Loucy (cell line): Measurements from ENCODE around the gene RALB.

Experiments used
- H2AFZ ChIP-seq: fragments of 200-600 bp; sonication (generic); 2 replicates; pipeline ENCODE4 v1.6.0; 2016; ENCODE audit warnings: antibody characterized with exemption, mild to moderate bottlenecking, low read length, moderate library complexity
- H3F3A ChIP-seq: fragments of 200-600 bp; 2 replicates; pipeline ENCODE4 v1.6.0; 2016; ENCODE audit warnings: antibody characterized with exemption, low read depth, mild to moderate bottlenecking
- H3K27me3 ChIP-seq: fragments of 200-600 bp; sonication (generic); 2 replicates; pipeline ENCODE4 v1.6.1; 2014; ENCODE audit warnings: low read length, mild to moderate bottlenecking; ENCODE audit not compliant: insufficient read depth, poor library complexity, severe bottlenecking
- H3K36me3 ChIP-seq: fragments of 200-600 bp; sonication (generic); 2 replicates; pipeline ENCODE4 v1.6.1; 2016; ENCODE audit warnings: low read length; ENCODE audit not compliant: insufficient read depth
- H3K4me1 ChIP-seq: fragments of 200-600 bp; sonication (generic); 2 replicates; pipeline ENCODE4 v1.5.1; 2014; ENCODE audit warnings: low read length, mild to moderate bottlenecking; ENCODE audit not compliant: insufficient read depth, poor library complexity, severe bottlenecking
- H3K4me2 ChIP-seq: fragments of 200-600 bp; sonication (generic); 2 replicates; pipeline ENCODE4 v1.6.0; 2014; ENCODE audit warnings: antibody characterized with exemption, low read length, low read depth, mild to moderate bottlenecking; ENCODE audit not compliant: poor library complexity, severe bottlenecking
- H3K4me3 ChIP-seq: fragments of 200-600 bp; sonication (generic); 2 replicates; pipeline ENCODE4 v1.5.1; 2014; ENCODE audit warnings: low read length, mild to moderate bottlenecking, mixed read lengths; ENCODE audit not compliant: poor library complexity, severe bottlenecking
- H3K79me2 ChIP-seq: fragments of 200-600 bp; sonication (generic); 2 replicates; pipeline ENCODE4 v1.6.1; 2014; ENCODE audit warnings: low read length; ENCODE audit not compliant: insufficient read depth
- H3K9ac ChIP-seq: fragments of 200-600 bp; sonication (generic); 2 replicates; pipeline ENCODE4 v1.6.0; 2014; ENCODE audit warnings: mild to moderate bottlenecking, low read depth, low read length, moderate library complexity; ENCODE audit not compliant: poor library complexity, severe bottlenecking
- H3K9me2 ChIP-seq: fragments of 200-600 bp; sonication (generic); replicated peaks from 2 replicates; pipeline ENCODE4 v1.6.1; 2016; ENCODE audit warnings: low read depth, low read length, mixed read lengths
- H3K9me3 ChIP-seq: fragments of 200-600 bp; sonication (generic); 2 replicates; pipeline ENCODE4 v1.6.1; 2014; ENCODE audit warnings: mild to moderate bottlenecking, antibody characterized with exemption, low read length, low read depth; ENCODE audit not compliant: insufficient read depth
- H4K20me1 ChIP-seq: fragments of 200-600 bp; sonication (generic); 2 replicates; pipeline ENCODE4 v1.6.0; 2014; ENCODE audit warnings: antibody characterized with exemption, low read length, mild to moderate bottlenecking; ENCODE audit not compliant: insufficient read depth, poor library complexity, severe bottlenecking
- EZH2phosphoT487 ChIP-seq: fragments of 200-600 bp; IDR thresholded peaks from 2 replicates; pipeline ENCODE4 v1.6.1; 2018; ENCODE audit warnings: antibody characterized with exemption, mild to moderate bottlenecking, moderate library complexity, borderline replicate concordance
- TF ChIP-seq, protein P1 (sequence below): fragments of 200-600 bp; sonication (generic); conservative IDR thresholded peaks from 2 replicates; pipeline ENCODE4 v1.5.1; 2014; ENCODE audit warnings: mild to moderate bottlenecking, antibody characterized with exemption, low read length

Gene RALB

DNA sequence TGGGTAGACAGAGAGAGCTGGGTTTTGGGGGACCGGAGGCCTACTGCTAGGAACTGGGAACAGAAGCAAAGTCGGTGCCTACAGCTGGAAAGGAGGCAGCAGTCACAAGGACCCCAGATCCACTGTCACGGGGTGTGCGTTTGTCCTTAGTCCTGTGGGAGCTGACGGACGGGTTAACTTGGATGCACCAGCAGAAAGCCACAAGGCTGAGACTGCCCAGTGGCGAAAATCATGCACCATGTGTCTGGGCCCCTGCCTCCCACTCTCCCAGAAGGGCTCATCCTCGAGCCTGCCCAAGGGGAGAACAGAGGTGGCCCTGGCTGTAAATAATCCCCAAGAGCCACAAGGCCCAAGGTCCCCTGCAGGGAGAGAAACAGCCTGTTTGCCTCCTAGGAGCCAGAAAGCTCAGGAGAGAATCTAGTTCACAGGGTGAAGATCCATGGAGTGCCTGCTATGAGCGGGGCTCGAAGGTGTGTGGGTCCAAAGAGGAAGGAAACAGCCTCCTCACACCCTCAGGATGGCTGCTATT, 11.7 kb upstream of the RALB start:
- Histone ChIP-seq H3K4me1 (no peaks in the 10 kb centered on the region), H3K27me3 (no peaks in the 10 kb centered on the region), H3K36me3 (no peaks in the 10 kb centered on the region), H3K9ac (no peak overlapping the region), H3K4me3 (no peak overlapping the region), H3K9me3 (no peaks in the 10 kb centered on the region), H3K4me2 (no peak overlapping the region), H3K9me2 (no peaks in the 10 kb centered on the region), H4K20me1 (no peaks in the 10 kb centered on the region), H3F3A (no peaks in the 10 kb centered on the region), H3K79me2 (no peaks in the 10 kb centered on the region), H2AFZ (no peak overlapping the region)
- TF ChIP-seq, protein P1, sequence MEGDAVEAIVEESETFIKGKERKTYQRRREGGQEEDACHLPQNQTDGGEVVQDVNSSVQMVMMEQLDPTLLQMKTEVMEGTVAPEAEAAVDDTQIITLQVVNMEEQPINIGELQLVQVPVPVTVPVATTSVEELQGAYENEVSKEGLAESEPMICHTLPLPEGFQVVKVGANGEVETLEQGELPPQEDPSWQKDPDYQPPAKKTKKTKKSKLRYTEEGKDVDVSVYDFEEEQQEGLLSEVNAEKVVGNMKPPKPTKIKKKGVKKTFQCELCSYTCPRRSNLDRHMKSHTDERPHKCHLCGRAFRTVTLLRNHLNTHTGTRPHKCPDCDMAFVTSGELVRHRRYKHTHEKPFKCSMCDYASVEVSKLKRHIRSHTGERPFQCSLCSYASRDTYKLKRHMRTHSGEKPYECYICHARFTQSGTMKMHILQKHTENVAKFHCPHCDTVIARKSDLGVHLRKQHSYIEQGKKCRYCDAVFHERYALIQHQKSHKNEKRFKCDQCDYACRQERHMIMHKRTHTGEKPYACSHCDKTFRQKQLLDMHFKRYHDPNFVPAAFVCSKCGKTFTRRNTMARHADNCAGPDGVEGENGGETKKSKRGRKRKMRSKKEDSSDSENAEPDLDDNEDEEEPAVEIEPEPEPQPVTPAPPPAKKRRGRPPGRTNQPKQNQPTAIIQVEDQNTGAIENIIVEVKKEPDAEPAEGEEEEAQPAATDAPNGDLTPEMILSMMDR: no peak
- TF ChIP-seq EZH2phosphoT487: no peak

DNA sequence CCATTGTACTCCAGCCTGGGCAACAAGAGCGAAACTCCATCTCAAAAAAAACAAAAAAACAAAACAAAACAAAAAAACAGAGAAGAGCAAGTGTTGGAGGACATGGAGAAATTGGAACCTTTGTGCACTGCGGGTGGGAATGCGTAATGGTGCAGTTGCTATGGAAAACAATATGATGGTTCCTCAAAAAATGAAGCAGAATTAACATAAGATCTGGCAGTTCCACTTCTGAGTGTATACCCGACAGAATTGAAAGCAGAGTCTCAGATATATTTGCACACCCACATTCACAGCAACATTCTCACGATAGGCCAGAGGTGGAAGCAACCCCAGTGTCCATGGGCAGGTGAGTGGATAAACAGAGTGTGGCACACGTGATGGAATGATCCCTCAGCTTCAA, 11.0 kb upstream of the RALB start:
- H3K9me3 ChIP-seq: no peaks in the 10 kb centered on the region
- H3K4me1 ChIP-seq: no peaks in the 10 kb centered on the region
- H3K4me3 ChIP-seq: no peak overlapping the region
- TF ChIP-seq EZH2phosphoT487: no peak
- TF ChIP-seq, protein P1: no peak
- H3K9me2 ChIP-seq: no peaks in the 10 kb centered on the region
- H3K36me3 ChIP-seq: no peaks in the 10 kb centered on the region
- H4K20me1 ChIP-seq: no peaks in the 10 kb centered on the region
- H2AFZ ChIP-seq: no peak overlapping the region
- no peak overlapping the region for H3K9ac ChIP-seq
- no peaks in the 10 kb centered on the region for H3K27me3 ChIP-seq
- no peak overlapping the region for H3K4me2 ChIP-seq
- H3K79me2 ChIP-seq: no peaks in the 10 kb centered on the region
- no peaks in the 10 kb centered on the region for H3F3A ChIP-seq

DNA sequence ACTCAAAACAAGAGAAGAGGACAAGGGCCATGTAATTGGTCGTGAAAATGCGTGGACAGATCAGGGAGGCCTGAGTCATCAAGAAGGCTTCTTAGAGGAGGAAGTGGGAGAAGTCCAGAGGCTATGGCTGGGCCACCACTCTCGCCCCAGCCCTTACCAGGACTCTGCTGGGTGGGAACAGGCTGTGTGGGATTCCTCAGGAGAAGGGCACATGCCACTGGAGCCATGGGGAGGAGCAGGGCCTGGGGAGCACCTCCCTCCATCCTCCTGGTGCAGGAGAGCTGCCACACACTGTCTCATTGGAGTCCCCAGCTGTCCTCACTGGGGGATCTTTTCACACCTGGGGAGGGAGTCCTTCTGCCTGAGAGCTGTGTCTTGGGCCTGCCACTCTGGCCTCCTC, 9.4 kb upstream of the RALB start:
- H3K79me2 ChIP-seq: no peaks in the 10 kb centered on the region
- H3K4me1 ChIP-seq: peaks cover 9% of the 10 kb centered on the region
- H3K36me3 ChIP-seq: no peaks in the 10 kb centered on the region
- no peaks in the 10 kb centered on the region for H4K20me1 ChIP-seq
- no peaks in the 10 kb centered on the region for H3K27me3 ChIP-seq
- no peak overlapping the region for H2AFZ ChIP-seq
- no peaks in the 10 kb centered on the region for H3K9me3 ChIP-seq
- H3K9ac ChIP-seq: no peak overlapping the region
- no peaks in the 10 kb centered on the region for H3F3A ChIP-seq
- TF ChIP-seq, protein P1: no peak
- no peak for TF ChIP-seq EZH2phosphoT487
- no peaks in the 10 kb centered on the region for H3K9me2 ChIP-seq
- H3K4me2 ChIP-seq: no peak overlapping the region
- no peak overlapping the region for H3K4me3 ChIP-seq
